Measurements from ENCODE around the gene RPS28.
"Not testable (repeated sequence)": the region's sequence is repeated elsewhere in the genome, so short reads cannot be mapped to it uniquely, and the experiment has no call there.

RPS28 gene

GRCh38 chr19:8342684-8343482, 21.6 kb downstream of the RPS28 start, which contains the start of gene KANK3:
TSS of gene KANK3 (minus strand) at chr19:8343262. CDS start at chr19:8337828, 5,434 bp downstream.
- TF ChIP-seq CTCF (IDR thresholded peaks at IDR 0.05; ENCODE audit: low read length) (no peak), EZH2 (IDR thresholded peaks at IDR 0.05; ENCODE audit: borderline replicate concordance, low read length) (no peak)
- no peaks in the 10 kb centered on the region for H3K9me2 ChIP-seq (ENCODE audit: low read depth, low read length)
- H2AFZ ChIP-seq (ENCODE audit: low read length) = no peak within 1 kb of the TSS
- H3K79me2 ChIP-seq (ENCODE audit: insufficient read depth, low read length) = no peaks in the 10 kb centered on the region
- H3K27ac ChIP-seq (ENCODE audit: low read depth, low read length, poor library complexity, severe bottlenecking) = no peak within 1 kb of the TSS
- H3K27me3 ChIP-seq (ENCODE audit: insufficient read depth, low read length) = 0 out of 2 replicates have a peak, but pooled peaks cover 7% of the 10 kb centered on the region
- no peaks in the 10 kb centered on the region for H3K36me3 ChIP-seq (ENCODE audit: insufficient read depth, low read length)
- no peaks in the 10 kb centered on the region for H4K20me1 ChIP-seq (ENCODE audit: insufficient read depth, low read length)
- H3K4me2 ChIP-seq (ENCODE audit: low read length) = peak within 1 kb of the TSS; percentile 70
- no peaks in the 10 kb centered on the region for H3F3A ChIP-seq (ENCODE audit: insufficient read depth, low read length)
- H3K9me3 ChIP-seq (ENCODE audit: low read length) = no peaks in the 10 kb centered on the region
- no peak within 1 kb of the TSS for H3K9ac ChIP-seq (ENCODE audit: low read length)
- peak within 1 kb of the TSS; percentile 53 for H3K4me3 ChIP-seq (ENCODE audit: low read depth, low read length, poor library complexity, severe bottlenecking)
- peaks cover 5% of the 10 kb centered on the region for H3K4me1 ChIP-seq (ENCODE audit: insufficient read depth, low read length, severe bottlenecking)

- no peaks in the 10 kb centered on the region for H3K79me2 ChIP-seq (ENCODE audit: insufficient read depth, low read length)
- H4K20me1 ChIP-seq (ENCODE audit: insufficient read depth, low read length) = no peaks in the 10 kb centered on the region
- H3K9me2 ChIP-seq (ENCODE audit: low read depth, low read length) = no peaks in the 10 kb centered on the region
- H3K4me2 ChIP-seq (ENCODE audit: low read length) = peak overlapping the region; percentile 70; the same call in 1 of the 2 replicates
- H3K27me3 ChIP-seq (ENCODE audit: insufficient read depth, low read length) = 0 out of 2 replicates have a peak, but pooled peaks cover 7% of the 10 kb centered on the region
- no peak overlapping the region for H3K27ac ChIP-seq (ENCODE audit: low read depth, low read length, poor library complexity, severe bottlenecking)
- no peak overlapping the region for H3K9ac ChIP-seq (ENCODE audit: low read length)
- no peaks in the 10 kb centered on the region for H3F3A ChIP-seq (ENCODE audit: insufficient read depth, low read length)
- no peak overlapping the region for H2AFZ ChIP-seq (ENCODE audit: low read length)
- no peaks in the 10 kb centered on the region for H3K36me3 ChIP-seq (ENCODE audit: insufficient read depth, low read length)
- no peak for TF ChIP-seq CTCF (IDR thresholded peaks at IDR 0.05; ENCODE audit: low read length)
- TF ChIP-seq EZH2 (IDR thresholded peaks at IDR 0.05; ENCODE audit: borderline replicate concordance, low read length) = no peak
- H3K4me1 ChIP-seq (ENCODE audit: insufficient read depth, low read length, severe bottlenecking) = peaks cover 5% of the 10 kb centered on the region
- peak overlapping the region; percentile 53 for H3K4me3 ChIP-seq (ENCODE audit: low read depth, low read length, poor library complexity, severe bottlenecking)
- no peaks in the 10 kb centered on the region for H3K9me3 ChIP-seq (ENCODE audit: low read length)
Measured at GRCh38 chr19:8343483-8343844, 22.2 kb downstream of the RPS28 start.

GRCh38 chr19:8349629-8350372, 28.5 kb downstream of the RPS28 start:
- H3K27ac ChIP-seq (ENCODE audit: low read depth, low read length, poor library complexity, severe bottlenecking); H3F3A ChIP-seq (ENCODE audit: insufficient read depth, low read length); H2AFZ ChIP-seq (ENCODE audit: low read length); H3K27me3 ChIP-seq (ENCODE audit: insufficient read depth, low read length); H3K9me2 ChIP-seq (ENCODE audit: low read depth, low read length); H3K36me3 ChIP-seq (ENCODE audit: insufficient read depth, low read length); H3K9me3 ChIP-seq (ENCODE audit: low read length); H3K4me2 ChIP-seq (ENCODE audit: low read length); H3K9ac ChIP-seq (ENCODE audit: low read length); H3K4me1 ChIP-seq (ENCODE audit: insufficient read depth, low read length, severe bottlenecking); H4K20me1 ChIP-seq (ENCODE audit: insufficient read depth, low read length); H3K79me2 ChIP-seq (ENCODE audit: insufficient read depth, low read length); H3K4me3 ChIP-seq (ENCODE audit: low read depth, low read length, poor library complexity, severe bottlenecking): not testable (repeated sequence)

All from OCI-LY1 (cell line).